Measurements from ENCODE around the gene SMIM14.

SMIM14 gene

GRCh38 chr4:39668887-39669286, 30.2 kb upstream of the SMIM14 start:
- no peak for TF ChIP-seq SIN3A (IDR thresholded peaks at IDR 0.05; ENCODE audit: borderline replicate concordance, insufficient read depth, low read length)

- TF ChIP-seq FOXP2 (optimal IDR thresholded peaks at IDR 0.05; ENCODE audit: borderline replicate concordance, extremely low read depth, extremely low read length, insufficient read depth) (no peak), POLR2AphosphoS5 (IDR thresholded peaks at IDR 0.05; ENCODE audit: low read depth, low read length) (no peak), SIN3A (IDR thresholded peaks at IDR 0.05; ENCODE audit: borderline replicate concordance, insufficient read depth, low read length) (no peak)
Measured at GRCh38 chr4:39667706-39668105, 29.0 kb upstream of the SMIM14 start.

- TF ChIP-seq POLR2AphosphoS5 (IDR thresholded peaks at IDR 0.05; ENCODE audit: low read depth, low read length) (no peak), REST (IDR thresholded peaks at IDR 0.05; ENCODE audit: insufficient read depth in 1 of 2, low read depth in 2 of 2, low read length in 2 of 2) (no peak), TAF1 (IDR thresholded peaks at IDR 0.05; ENCODE audit: borderline replicate concordance, insufficient read depth, low read length) (no peak), SIN3A (IDR thresholded peaks at IDR 0.05; ENCODE audit: borderline replicate concordance, insufficient read depth, low read length) (no peak), FOXP2 (optimal IDR thresholded peaks at IDR 0.05; ENCODE audit: borderline replicate concordance, extremely low read depth, extremely low read length, insufficient read depth) (no peak)
Measured at GRCh38 chr4:39664828-39665731, 26.4 kb upstream of the SMIM14 start.

GRCh38 chr4:39662683-39663082, 24.0 kb upstream of the SMIM14 start:
- TF ChIP-seq TAF1 (IDR thresholded peaks at IDR 0.05; ENCODE audit: borderline replicate concordance, insufficient read depth, low read length) (no peak), POLR2AphosphoS5 (IDR thresholded peaks at IDR 0.05; ENCODE audit: low read depth, low read length) (no peak), FOXP2 (optimal IDR thresholded peaks at IDR 0.05; ENCODE audit: borderline replicate concordance, extremely low read depth, extremely low read length, insufficient read depth) (no peak)

GRCh38 chr4:39660757-39661156, 22.1 kb upstream of the SMIM14 start:
- no peak for TF ChIP-seq SIN3A (IDR thresholded peaks at IDR 0.05; ENCODE audit: borderline replicate concordance, insufficient read depth, low read length)
- TF ChIP-seq POLR2AphosphoS5 (IDR thresholded peaks at IDR 0.05; ENCODE audit: low read depth, low read length) = no peak
- TF ChIP-seq FOXP2 (optimal IDR thresholded peaks at IDR 0.05; ENCODE audit: borderline replicate concordance, extremely low read depth, extremely low read length, insufficient read depth) = no peak
- no peak for TF ChIP-seq TAF1 (IDR thresholded peaks at IDR 0.05; ENCODE audit: borderline replicate concordance, insufficient read depth, low read length)
- no peak for TF ChIP-seq REST (IDR thresholded peaks at IDR 0.05; ENCODE audit: insufficient read depth in 1 of 2, low read depth in 2 of 2, low read length in 2 of 2)

GRCh38 chr4:39660045-39660444, 21.4 kb upstream of the SMIM14 start:
- TF ChIP-seq FOXP2 (optimal IDR thresholded peaks at IDR 0.05; ENCODE audit: borderline replicate concordance, extremely low read depth, extremely low read length, insufficient read depth) (no peak), REST (IDR thresholded peaks at IDR 0.05; ENCODE audit: insufficient read depth in 1 of 2, low read depth in 2 of 2, low read length in 2 of 2) (no peak), TAF1 (IDR thresholded peaks at IDR 0.05; ENCODE audit: borderline replicate concordance, insufficient read depth, low read length) (no peak), POLR2AphosphoS5 (IDR thresholded peaks at IDR 0.05; ENCODE audit: low read depth, low read length) (no peak), SIN3A (IDR thresholded peaks at IDR 0.05; ENCODE audit: borderline replicate concordance, insufficient read depth, low read length) (no peak)
